ENCODE results near the gene IGSF8. TPM values are rescaled to one million over a fixed set of nuclear protein-coding genes. Genes with fewer than 3 reads are reported as not detected.

Gene IGSF8
- total RNA-seq, 4 donors from 2014 or later, result 5.4 to 41.4 (median 26.9) TPM

GRCh38 chr1:160062230-160062532 is 36.2 kb downstream of the IGSF8 start:
- intact Hi-C loops (cut with DNase I; ENCODE audit: low total_unique reads), result no loop called here
- no peak overlapping the region for H3K27ac ChIP-seq
- no peak for DNase-seq
- no peaks in the 10 kb centered on the region for H3K36me3 ChIP-seq
- H3K4me1 ChIP-seq, result no peaks in the 10 kb centered on the region
- TF ChIP-seq, protein P1, sequence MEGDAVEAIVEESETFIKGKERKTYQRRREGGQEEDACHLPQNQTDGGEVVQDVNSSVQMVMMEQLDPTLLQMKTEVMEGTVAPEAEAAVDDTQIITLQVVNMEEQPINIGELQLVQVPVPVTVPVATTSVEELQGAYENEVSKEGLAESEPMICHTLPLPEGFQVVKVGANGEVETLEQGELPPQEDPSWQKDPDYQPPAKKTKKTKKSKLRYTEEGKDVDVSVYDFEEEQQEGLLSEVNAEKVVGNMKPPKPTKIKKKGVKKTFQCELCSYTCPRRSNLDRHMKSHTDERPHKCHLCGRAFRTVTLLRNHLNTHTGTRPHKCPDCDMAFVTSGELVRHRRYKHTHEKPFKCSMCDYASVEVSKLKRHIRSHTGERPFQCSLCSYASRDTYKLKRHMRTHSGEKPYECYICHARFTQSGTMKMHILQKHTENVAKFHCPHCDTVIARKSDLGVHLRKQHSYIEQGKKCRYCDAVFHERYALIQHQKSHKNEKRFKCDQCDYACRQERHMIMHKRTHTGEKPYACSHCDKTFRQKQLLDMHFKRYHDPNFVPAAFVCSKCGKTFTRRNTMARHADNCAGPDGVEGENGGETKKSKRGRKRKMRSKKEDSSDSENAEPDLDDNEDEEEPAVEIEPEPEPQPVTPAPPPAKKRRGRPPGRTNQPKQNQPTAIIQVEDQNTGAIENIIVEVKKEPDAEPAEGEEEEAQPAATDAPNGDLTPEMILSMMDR (IDR thresholded peaks at IDR 0.05), result no peak
- no peak for TF ChIP-seq POLR2A (IDR thresholded peaks at IDR 0.05)
- H3K4me3 ChIP-seq, result no peak overlapping the region
- no peaks in the 10 kb centered on the region for H3K9me3 ChIP-seq
- no peaks in the 10 kb centered on the region for H3K27me3 ChIP-seq

DNA sequence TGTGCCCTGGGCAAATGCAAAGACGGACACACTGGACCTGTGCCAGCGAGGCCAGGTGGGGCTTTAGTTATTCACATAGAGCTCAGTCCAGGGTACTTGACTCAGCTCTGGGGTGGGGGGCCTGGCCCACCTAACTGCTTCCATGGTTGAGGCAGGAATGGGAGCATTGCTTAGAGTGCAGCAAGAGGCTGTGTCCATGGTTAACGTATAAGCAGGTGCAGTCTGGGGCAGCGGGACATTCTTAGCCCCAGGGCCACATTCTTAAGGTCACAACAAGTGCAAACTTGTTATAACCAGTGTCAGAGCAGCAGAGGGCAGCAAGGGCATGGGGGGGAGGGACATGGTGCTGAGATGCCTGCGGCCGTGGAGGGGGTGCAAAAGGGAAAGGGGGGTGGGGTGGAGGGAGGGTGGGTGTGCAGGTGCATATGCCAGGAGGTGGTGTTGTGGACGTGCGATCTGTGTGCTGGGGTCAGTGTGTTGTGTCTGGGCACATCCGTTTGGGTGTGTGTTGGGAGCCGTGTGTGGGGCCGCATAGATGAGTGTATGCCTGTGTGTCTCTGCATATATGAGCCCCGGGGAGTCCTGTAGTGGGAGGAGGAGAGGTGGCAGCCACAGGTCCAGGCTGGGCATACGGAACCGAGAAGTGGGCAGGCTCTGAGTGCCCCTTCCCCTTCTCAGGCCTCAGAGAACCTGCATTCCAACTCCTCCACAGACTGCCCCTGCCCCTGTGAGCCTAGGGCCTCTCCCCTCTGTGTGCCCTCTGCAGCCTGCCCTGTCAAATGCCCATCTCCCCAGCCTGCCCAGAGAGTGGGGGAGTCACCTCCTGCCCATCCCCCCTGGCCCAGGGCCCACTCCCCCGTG is 36.8 kb downstream of the IGSF8 start:
- Histone ChIP-seq H3K4me3 (no peak overlapping the region), H3K9me3 (no peaks in the 10 kb centered on the region), H3K36me3 (no peaks in the 10 kb centered on the region), H3K27ac (no peak overlapping the region), H3K27me3 (no peaks in the 10 kb centered on the region), H3K4me1 (no peaks in the 10 kb centered on the region)
- TF ChIP-seq, protein P1 (IDR thresholded peaks at IDR 0.05), result no peak
- no peak for TF ChIP-seq POLR2A (IDR thresholded peaks at IDR 0.05)
- DNase-seq, result no peak
- intact Hi-C loops (cut with DNase I; ENCODE audit: low total_unique reads), result no loop called here

- Histone ChIP-seq H3K4me3 (no peak overlapping the region), H3K9me3 (no peaks in the 10 kb centered on the region), H3K27me3 (no peaks in the 10 kb centered on the region), H3K4me1 (no peaks in the 10 kb centered on the region), H3K27ac (no peak overlapping the region), H3K36me3 (no peaks in the 10 kb centered on the region)
- DNase-seq, result no peak
- TF ChIP-seq, protein P1 (IDR thresholded peaks at IDR 0.05), result no peak
- no peak for TF ChIP-seq POLR2A (IDR thresholded peaks at IDR 0.05)
- intact Hi-C loops (cut with DNase I; ENCODE audit: low total_unique reads), result no loop called here
These were observed 40.3 kb downstream of the IGSF8 start for GRCh38 chr1:160058087-160058486.

- H3K9me3 ChIP-seq, result no peaks in the 10 kb centered on the region
- H3K27ac ChIP-seq, result no peak overlapping the region
- DNase-seq, result no peak
- no peaks in the 10 kb centered on the region for H3K36me3 ChIP-seq
- H3K4me3 ChIP-seq, result no peak overlapping the region
- intact Hi-C loops (cut with DNase I; ENCODE audit: low total_unique reads), result no loop called here
- H3K4me1 ChIP-seq, result no peaks in the 10 kb centered on the region
- no peaks in the 10 kb centered on the region for H3K27me3 ChIP-seq
- TF ChIP-seq POLR2A (IDR thresholded peaks at IDR 0.05), result no peak
- TF ChIP-seq, protein P1 (IDR thresholded peaks at IDR 0.05), result no peak
These were observed 41.7 kb downstream of the IGSF8 start for GRCh38 chr1:160056648-160057169.

DNA sequence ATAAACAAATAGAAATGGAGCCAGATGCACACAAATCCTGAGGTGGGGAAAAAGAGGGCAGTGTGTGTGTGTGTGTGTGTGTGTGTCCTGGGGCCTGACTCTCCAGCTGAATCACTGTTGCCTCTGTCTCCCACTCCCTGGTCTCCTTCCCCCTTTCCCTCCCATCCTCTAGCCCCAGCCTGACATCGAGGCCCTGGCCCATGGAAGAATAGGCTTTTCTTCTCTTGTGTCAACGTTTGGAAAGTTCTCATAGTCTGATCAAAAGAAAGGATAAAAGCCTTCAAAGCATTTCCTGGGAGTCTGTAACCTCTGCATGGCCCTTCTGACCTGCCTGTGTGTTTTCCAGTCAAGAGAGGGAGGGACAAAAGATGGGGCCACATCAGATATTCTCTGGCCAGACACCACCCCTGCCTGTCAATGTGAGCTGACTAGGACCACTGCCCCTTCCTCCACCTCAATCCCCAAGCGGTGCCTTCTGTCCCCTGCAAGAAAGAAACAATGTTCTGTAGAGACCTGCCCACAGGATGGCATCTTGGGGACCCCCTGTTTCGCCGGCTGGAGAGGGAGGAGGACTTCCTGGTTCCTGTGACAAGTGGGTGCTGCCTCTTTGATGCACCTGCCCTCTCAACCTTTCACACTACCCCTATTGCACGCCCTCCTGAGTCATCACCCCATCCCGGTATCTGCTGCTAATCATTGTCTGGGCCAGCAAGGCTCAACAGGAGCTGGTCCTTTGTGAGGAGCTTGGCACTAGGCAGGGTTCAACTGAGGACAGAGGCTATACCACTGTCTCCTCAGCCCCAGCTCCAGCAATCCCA is 44.7 kb downstream of the IGSF8 start:
- no peaks in the 10 kb centered on the region for H3K27me3 ChIP-seq
- H3K4me3 ChIP-seq, result no peak overlapping the region
- no peak for TF ChIP-seq POLR2A (IDR thresholded peaks at IDR 0.05)
- TF ChIP-seq, protein P1 (IDR thresholded peaks at IDR 0.05), result no peak
- H3K27ac ChIP-seq, result no peak overlapping the region
- no peaks in the 10 kb centered on the region for H3K4me1 ChIP-seq
- intact Hi-C loops (cut with DNase I; ENCODE audit: low total_unique reads), result no loop called here
- no peaks in the 10 kb centered on the region for H3K36me3 ChIP-seq
- DNase-seq, result no peak
- H3K9me3 ChIP-seq, result no peaks in the 10 kb centered on the region
